ENCODE measurements around the gene MAPKAPK2.

MAPKAPK2 gene

DNA sequence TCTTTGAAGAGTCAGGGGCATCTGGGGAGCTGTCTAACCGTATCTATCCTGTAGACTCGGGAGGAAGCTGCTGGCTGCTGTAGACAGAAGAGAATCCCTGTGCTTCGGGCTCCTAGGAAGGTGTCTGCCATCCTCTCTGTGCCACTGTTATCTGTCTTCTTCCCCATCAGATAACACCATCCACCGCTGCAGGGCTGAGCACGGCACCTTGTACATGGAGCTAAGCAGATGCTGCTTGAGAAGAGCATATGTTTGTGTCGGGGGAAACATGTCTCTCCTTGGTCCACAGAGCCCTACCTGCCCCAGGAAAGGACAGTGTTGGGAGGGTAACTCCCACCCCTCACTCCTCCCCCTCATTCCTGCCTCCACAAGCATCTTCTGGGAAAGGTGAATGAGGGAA, 1.4 kb upstream of the MAPKAPK2 start:
- DNase-seq (ENCODE audit: low spot score) = no peak

- DNase-seq (ENCODE audit: low spot score) = no peak
Measured at GRCh38 chr1:206684003-206684402, 702 bp upstream of the MAPKAPK2 start.

GRCh38 chr1:206685334-206685768, 646 bp downstream of the MAPKAPK2 start:
- peak; percentile 27 for DNase-seq (ENCODE audit: low spot score)

DNA sequence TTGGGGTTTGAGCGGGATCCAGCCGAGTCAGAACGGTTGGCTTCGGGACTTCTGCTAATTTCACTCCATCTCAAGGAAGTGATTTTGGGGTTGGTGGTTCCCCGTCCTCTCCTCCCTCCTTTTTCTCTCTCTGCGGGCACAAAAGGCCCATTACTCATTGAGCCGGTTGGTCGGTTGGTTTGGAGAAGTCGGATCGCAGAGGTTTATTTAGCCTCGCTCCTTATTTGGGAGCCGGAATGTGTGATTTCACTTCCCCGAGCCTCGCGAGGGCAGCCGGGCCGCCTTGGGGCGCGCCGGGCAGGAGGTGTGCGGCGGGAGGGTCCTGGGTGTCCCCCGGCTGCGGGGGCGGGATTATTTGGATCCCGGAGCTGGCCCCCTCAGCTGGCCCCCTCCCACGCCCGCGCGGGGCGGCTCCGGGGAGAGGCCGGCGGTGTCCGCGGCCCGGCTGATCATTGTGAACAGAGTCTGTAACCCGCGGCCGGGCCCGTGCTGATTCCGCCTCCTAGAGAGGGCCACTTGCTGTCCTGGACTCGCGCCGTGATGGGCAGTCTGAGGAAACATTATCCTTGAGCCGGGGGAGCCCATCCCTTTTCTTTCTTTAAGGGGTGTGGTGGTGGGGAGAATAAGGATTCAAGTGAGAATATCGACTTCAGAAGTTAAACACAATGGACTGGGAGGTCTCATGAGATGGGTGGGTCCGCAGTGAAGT, 1.2 kb downstream of the MAPKAPK2 start:
- peak; percentile 51 for DNase-seq (ENCODE audit: low spot score)

GRCh38 chr1:206686478-206687249, 2.0 kb downstream of the MAPKAPK2 start:
- DNase-seq (ENCODE audit: low spot score) = no peak

DNA sequence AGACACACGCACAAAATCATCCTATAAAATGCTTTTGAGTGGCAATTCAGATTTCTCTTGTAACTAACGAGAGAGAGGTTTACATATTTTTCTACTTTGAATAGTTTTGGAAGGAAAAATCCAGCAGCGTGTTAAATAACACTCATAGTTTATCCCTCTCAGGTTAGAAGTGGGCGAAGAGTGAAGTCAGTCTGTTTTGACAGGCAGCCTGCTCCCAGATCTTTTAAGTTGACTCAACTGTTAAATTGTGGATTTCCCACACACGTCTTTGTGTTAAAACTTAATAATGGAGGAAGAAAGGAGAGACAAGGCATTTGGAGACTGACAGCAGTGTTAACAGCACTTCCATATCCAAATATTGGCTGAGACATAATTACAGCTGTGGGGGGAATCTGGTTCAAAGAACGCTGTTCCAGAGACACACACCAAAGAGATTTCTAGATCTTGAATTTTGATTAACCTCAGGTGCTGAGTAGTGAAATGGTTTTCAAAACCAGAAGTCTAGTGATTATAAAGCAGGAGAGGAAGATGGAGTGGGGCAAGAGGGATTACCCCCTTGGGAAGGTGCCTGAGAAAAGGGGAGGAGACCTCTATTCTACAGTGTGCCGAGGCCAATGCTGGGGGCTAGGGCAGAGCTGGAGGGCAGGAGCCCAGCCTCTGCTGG, 2.7 kb downstream of the MAPKAPK2 start:
- no peak for DNase-seq (ENCODE audit: low spot score)

GRCh38 chr1:206687915-206688442, 3.3 kb downstream of the MAPKAPK2 start:
- DNase-seq (ENCODE audit: low spot score) = no peak

GRCh38 chr1:206690516-206690915, 5.8 kb downstream of the MAPKAPK2 start:
- peak; percentile 60 for DNase-seq (ENCODE audit: low spot score)

- DNase-seq (ENCODE audit: low spot score) = peak; percentile 36
Measured at GRCh38 chr1:206691604-206692003, 6.9 kb downstream of the MAPKAPK2 start.

DNA sequence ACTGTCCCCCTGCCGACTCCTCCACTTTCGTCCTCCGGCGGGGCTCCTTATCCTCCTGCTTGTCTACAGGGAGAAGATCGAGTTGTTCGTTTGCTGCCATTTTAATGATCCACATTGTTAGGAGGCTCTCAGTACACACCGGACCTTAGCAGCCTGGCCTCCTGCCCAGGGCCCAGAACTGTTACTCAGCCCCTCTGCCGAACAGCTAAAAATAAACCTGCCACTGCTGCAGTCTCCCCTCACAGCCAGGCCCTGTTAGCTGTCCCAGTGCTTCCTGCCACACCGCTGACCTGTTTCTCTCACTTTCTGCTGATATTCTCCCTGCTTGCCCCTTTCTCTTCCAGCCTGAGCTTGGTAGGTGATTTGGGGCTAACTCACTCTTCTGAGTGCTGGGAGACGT, 8.3 kb downstream of the MAPKAPK2 start:
- peak; percentile 32 for DNase-seq (ENCODE audit: low spot score)

DNA sequence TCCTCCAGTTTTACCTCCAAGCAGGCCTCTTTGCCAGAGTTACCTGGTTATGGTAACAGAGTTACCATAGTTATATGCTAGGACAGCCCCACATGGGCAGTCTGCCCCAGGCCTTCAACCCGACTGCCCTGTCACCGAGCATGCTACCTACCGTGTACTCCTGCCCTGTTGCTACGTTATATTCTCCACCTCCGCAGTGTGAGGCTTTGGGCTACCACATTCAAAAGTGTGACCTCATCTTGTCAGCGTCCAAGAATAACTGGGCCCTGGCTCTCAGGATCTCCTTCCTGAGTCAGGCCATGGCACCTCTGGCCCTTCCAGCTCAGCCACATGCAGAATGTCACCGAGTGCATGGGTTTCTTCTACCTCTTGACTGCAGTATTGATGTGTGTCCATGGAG, 8.9 kb downstream of the MAPKAPK2 start:
- no peak for DNase-seq (ENCODE audit: low spot score)

- DNase-seq (ENCODE audit: low spot score) = no peak
Measured at GRCh38 chr1:206694171-206695124, 9.7 kb downstream of the MAPKAPK2 start.

DNA sequence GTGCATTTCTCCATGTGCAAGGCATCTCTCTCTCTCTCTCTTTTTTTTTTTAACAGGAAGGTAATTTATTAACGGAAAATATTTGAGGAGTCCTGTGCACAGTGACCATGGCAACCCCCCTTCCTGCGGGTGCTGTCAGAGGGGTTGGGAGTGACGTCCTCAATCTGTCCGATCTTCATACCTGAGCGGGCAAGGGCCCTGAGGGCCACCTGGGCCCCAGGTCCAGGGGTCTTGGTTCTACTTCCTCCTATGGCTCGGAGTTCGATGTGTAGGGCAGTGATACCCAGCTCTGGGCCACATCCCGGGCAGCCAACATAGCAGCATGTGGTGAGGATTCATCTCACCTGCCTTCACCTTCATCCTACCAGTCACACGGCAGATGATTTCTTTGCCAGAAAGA, 11.0 kb downstream of the MAPKAPK2 start:
- no peak for DNase-seq (ENCODE audit: low spot score)

- DNase-seq (ENCODE audit: low spot score) = no peak
Measured at GRCh38 chr1:206696812-206697585, 12.3 kb downstream of the MAPKAPK2 start.

GRCh38 chr1:206698011-206698410, 13.3 kb downstream of the MAPKAPK2 start:
- no peak for DNase-seq (ENCODE audit: low spot score)

GRCh38 chr1:206699000-206699586, 14.4 kb downstream of the MAPKAPK2 start:
- no peak for DNase-seq (ENCODE audit: low spot score)

- DNase-seq (ENCODE audit: low spot score) = no peak
Measured at GRCh38 chr1:206699626-206700025, 14.9 kb downstream of the MAPKAPK2 start.

GRCh38 chr1:206700445-206701036, 15.8 kb downstream of the MAPKAPK2 start:
- DNase-seq (ENCODE audit: low spot score) = no peak

GRCh38 chr1:206702260-206702659, 17.6 kb downstream of the MAPKAPK2 start:
- no peak for DNase-seq (ENCODE audit: low spot score)

- no peak for DNase-seq (ENCODE audit: low spot score)
Measured at GRCh38 chr1:206702803-206703202, 18.1 kb downstream of the MAPKAPK2 start.
